ENCODE measurements around the gene MYH9. TPM values are rescaled to one million over a fixed set of nuclear protein-coding genes. Genes with fewer than 3 reads are reported as not detected.

Gene MYH9
- 552 and 554 TPM in 2 replicates for total RNA-seq
- 219 TPM for total RNA-seq (2013)
- 108 and 130 TPM in 2 replicates for polyA plus RNA-seq
- 453 and 635 TPM in 2 replicates for polyA minus RNA-seq

DNA sequence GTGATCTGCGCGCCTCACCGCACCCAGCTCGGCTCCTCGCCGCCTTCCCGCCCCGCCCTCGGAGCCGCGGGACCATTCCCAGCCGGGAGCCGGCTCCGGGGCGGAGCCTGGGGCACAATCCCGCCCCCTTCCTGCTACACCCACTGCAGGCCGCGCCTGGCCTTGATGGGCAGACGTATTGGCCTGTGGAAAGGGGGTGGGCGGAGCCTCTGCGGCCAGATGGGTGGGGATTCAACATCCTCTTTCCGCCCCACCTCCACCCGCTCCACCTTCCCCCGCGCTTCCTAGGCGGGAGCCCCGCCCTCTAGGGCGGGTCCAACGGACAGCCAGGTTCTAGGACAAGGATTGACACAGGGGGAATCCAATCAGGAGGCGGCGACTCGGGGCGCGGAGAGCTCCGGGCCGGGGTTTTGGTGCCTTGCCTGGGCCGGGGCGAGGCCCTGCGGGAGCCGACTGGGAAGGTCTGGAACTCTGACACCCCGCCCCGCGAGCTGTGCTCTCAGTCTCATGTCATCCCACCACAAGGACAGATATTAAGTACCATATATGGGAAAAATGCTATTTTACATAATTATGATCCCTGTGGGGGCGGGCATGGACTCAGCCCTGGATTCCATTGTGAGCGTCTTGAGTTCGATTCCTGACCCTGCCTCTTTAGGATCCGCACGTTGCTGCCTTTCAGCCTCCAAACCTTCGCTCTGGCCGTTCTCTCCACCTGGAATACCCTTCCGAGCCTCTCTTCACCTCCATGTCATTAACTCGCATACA is at the start of gene MYH9:
Gene MYH9 (minus strand): TSS at position 9 of the 768 bp plus-strand sequence. CDS start 38,731 bp downstream, outside the sequence.
- H3K4me3 ChIP-seq (ENCODE audit: control extremely low read depth in 1 of 5, extremely low read depth in 1 of 5, insufficient read depth in 1 of 5, low read depth in 2 of 5, low read length in 4 of 5): peak within 1 kb of the TSS; percentile 67 to 95 (median 87)
- H3K4me1 ChIP-seq (ENCODE audit: control insufficient read depth in 2 of 2, insufficient read depth in 2 of 2, low read length in 2 of 2): peaks cover 55 to 68% of the 10 kb centered on the region in 2 donors
- no peaks in the 10 kb centered on the region for H3K27me3 ChIP-seq (replicated peaks in 1 of 4; ENCODE audit: control extremely low read depth in 1 of 4, control insufficient read depth in 3 of 4, insufficient read depth in 4 of 4, low read length in 3 of 4)
- ATAC-seq (ENCODE audit: low read depth): peak; percentile 81
- H3K9ac ChIP-seq (ENCODE audit: low read length): peak within 1 kb of the TSS; percentile 82
- Mint-ChIP-seq H3K27me3 (no peaks in the 10 kb centered on the region), H3K9me3 (ENCODE audit: insufficient read depth) (no peaks in the 10 kb centered on the region), H3K27ac (peak within 1 kb of the TSS; percentile 92), H3K4me3 (peak within 1 kb of the TSS; percentile 98), H3K4me1 (peaks cover 52% of the 10 kb centered on the region)
- H3K4me2 ChIP-seq (replicated peaks; ENCODE audit: low read depth, low read length, poor library complexity, severe bottlenecking): peak within 1 kb of the TSS; percentile 92
- H3K9me3 ChIP-seq (ENCODE audit: control extremely low read depth in 1 of 3, control insufficient read depth in 2 of 3, insufficient read depth in 1 of 3, low read length in 2 of 3): peaks cover 0 to 6% (median 0%) of the 10 kb centered on the region in 3 donors
- ChIA-PET CTCF (interaction anchor here (1.0 to 2.7 kb wide), 10 partner anchors 9 to 87 kb away, joined by 3 to 13 read pairs (median 4); no protein-coding TSS in a partner anchor), POLR2A (interaction anchor here (0.7 to 2.6 kb wide), 9 partner anchors 11 to 94 kb away, joined by 3 to 13 read pairs (median 8); partner anchors contain the start of gene TXN2)
- peak; percentile 99 for DNase-seq
- H4K20me1 ChIP-seq (ENCODE audit: control insufficient read depth, insufficient read depth, low read length, poor library complexity, severe bottlenecking): peaks cover 40% of the 10 kb centered on the region
- H3K27ac ChIP-seq (ENCODE audit: low read length in 2 of 2): peak within 1 kb of the TSS; percentile 79 to 93
- peaks cover 67% of the 10 kb centered on the region for H3K79me2 ChIP-seq (ENCODE audit: control insufficient read depth, insufficient read depth, low read length)
- 5% methylated on average over 45 of the region's 52 CpGs for WGBS (ENCODE audit: insufficient coverage)
- intact Hi-C loops (cut with micrococcal nuclease): loop anchor here (1.0 to 5.0 kb wide), 6 partner anchors 17 to 139 kb away; partner anchors contain the start of gene EIF3D
- peaks cover 0 to 5% of the 10 kb centered on the region in 2 experiments for H3K36me3 ChIP-seq (replicated peaks in 1 of 2; ENCODE audit: control extremely low read depth in 1 of 2, control insufficient read depth in 1 of 2, extremely low read depth in 1 of 2, insufficient read depth in 2 of 2, low read length in 1 of 2)
- no peak for TF ChIP-seq EZH2 (IDR thresholded peaks at IDR 0.05; ENCODE audit: borderline replicate concordance, insufficient read depth, low read depth, low read length, poor library complexity, severe bottlenecking)
- TF ChIP-seq, protein P1, sequence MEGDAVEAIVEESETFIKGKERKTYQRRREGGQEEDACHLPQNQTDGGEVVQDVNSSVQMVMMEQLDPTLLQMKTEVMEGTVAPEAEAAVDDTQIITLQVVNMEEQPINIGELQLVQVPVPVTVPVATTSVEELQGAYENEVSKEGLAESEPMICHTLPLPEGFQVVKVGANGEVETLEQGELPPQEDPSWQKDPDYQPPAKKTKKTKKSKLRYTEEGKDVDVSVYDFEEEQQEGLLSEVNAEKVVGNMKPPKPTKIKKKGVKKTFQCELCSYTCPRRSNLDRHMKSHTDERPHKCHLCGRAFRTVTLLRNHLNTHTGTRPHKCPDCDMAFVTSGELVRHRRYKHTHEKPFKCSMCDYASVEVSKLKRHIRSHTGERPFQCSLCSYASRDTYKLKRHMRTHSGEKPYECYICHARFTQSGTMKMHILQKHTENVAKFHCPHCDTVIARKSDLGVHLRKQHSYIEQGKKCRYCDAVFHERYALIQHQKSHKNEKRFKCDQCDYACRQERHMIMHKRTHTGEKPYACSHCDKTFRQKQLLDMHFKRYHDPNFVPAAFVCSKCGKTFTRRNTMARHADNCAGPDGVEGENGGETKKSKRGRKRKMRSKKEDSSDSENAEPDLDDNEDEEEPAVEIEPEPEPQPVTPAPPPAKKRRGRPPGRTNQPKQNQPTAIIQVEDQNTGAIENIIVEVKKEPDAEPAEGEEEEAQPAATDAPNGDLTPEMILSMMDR (IDR thresholded peaks at IDR 0.05): no peak
- peak within 1 kb of the TSS; percentile 64 for H2AFZ ChIP-seq (ENCODE audit: insufficient read depth, low read depth, low read length, poor library complexity, severe bottlenecking)
